Measurements from ENCODE around the gene MOGAT1. TPM values are rescaled to one million over a fixed set of nuclear protein-coding genes. Genes with fewer than 3 reads are reported as not detected.
"Not testable (repeated sequence)": the region's sequence is repeated elsewhere in the genome, so short reads cannot be mapped to it uniquely, and the experiment has no call there.

Gene MOGAT1
- total RNA-seq, 4 donors from 2014 or later, result not detected

GRCh38 chr2:222683805-222684204, 12.3 kb downstream of the MOGAT1 start:
- TF ChIP-seq POLR2AphosphoS5 (IDR thresholded peaks at IDR 0.05), result no peak
- no peak for TF ChIP-seq EP300 (IDR thresholded peaks at IDR 0.05)
- no peak for TF ChIP-seq CTCF (IDR thresholded peaks at IDR 0.05)
- TF ChIP-seq POLR2A (IDR thresholded peaks at IDR 0.05), result no peak
- ATAC-seq, result no peak
- 83 to 94% methylated on average over 3 of the region's 3 CpGs for WGBS, 2 donors (ENCODE audit: low coverage in 1 of 2)
- H3K4me1 ChIP-seq, result no peaks in the 10 kb centered on the region
- H3K9me3 ChIP-seq, result no peaks in the 10 kb centered on the region
- no peaks in the 10 kb centered on the region for H3K36me3 ChIP-seq
- H3K27me3 ChIP-seq, result no peaks in the 10 kb centered on the region
- H3K4me3 ChIP-seq, result no peak overlapping the region
- H3K27ac ChIP-seq, result no peak overlapping the region

GRCh38 chr2:222686086-222686750, 14.8 kb downstream of the MOGAT1 start:
- ATAC-seq, result no peak
- Histone ChIP-seq H3K4me1 (no peaks in the 10 kb centered on the region), H3K36me3 (no peaks in the 10 kb centered on the region), H3K27ac (no peak overlapping the region), H3K27me3 (no peaks in the 10 kb centered on the region), H3K4me3 (no peak overlapping the region), H3K9me3 (no peaks in the 10 kb centered on the region)
- WGBS, 2 donors (ENCODE audit: low coverage in 1 of 2), result 55 to 86% methylated on average over 4 to 5 of the region's 5 CpGs
- TF ChIP-seq CTCF (IDR thresholded peaks at IDR 0.05), result no peak
- TF ChIP-seq EP300 (IDR thresholded peaks at IDR 0.05), result no peak
- no peak for TF ChIP-seq POLR2AphosphoS5 (IDR thresholded peaks at IDR 0.05)
- no peak for TF ChIP-seq POLR2A (IDR thresholded peaks at IDR 0.05)

- Histone ChIP-seq H3K27ac (no peak overlapping the region), H3K36me3 (no peaks in the 10 kb centered on the region), H3K9me3 (no peaks in the 10 kb centered on the region), H3K4me3 (no peak overlapping the region), H3K4me1 (peaks cover 0 to under 1% (median 0%) of the 10 kb centered on the region in 3 donors), H3K27me3 (no peaks in the 10 kb centered on the region)
- no peak for ATAC-seq
- WGBS, 2 donors (ENCODE audit: low coverage in 1 of 2), result 27 to 54% methylated on average over 2 of the region's 2 CpGs
- TF ChIP-seq CTCF (IDR thresholded peaks at IDR 0.05) (no peak), POLR2AphosphoS5 (IDR thresholded peaks at IDR 0.05) (no peak), POLR2A (IDR thresholded peaks at IDR 0.05) (no peak), EP300 (IDR thresholded peaks at IDR 0.05) (no peak)
These were observed 17.5 kb downstream of the MOGAT1 start for GRCh38 chr2:222688917-222689316.

GRCh38 chr2:222689322-222689721, 17.9 kb downstream of the MOGAT1 start:
- Histone ChIP-seq H3K4me3 (no peak overlapping the region), H3K36me3 (no peaks in the 10 kb centered on the region), H3K27me3 (no peaks in the 10 kb centered on the region), H3K27ac (no peak overlapping the region), H3K9me3 (no peaks in the 10 kb centered on the region), H3K4me1 (peaks cover 0 to 5% (median 0%) of the 10 kb centered on the region in 3 donors)
- TF ChIP-seq POLR2AphosphoS5 (IDR thresholded peaks at IDR 0.05), result no peak
- no peak for TF ChIP-seq POLR2A (IDR thresholded peaks at IDR 0.05)
- no peak for TF ChIP-seq CTCF (IDR thresholded peaks at IDR 0.05)
- ATAC-seq, result no peak
- WGBS, 2 donors (ENCODE audit: low coverage in 1 of 2), result 47 to 50% methylated on average over 2 of the region's 2 CpGs

- TF ChIP-seq POLR2A (IDR thresholded peaks at IDR 0.05), result no peak
- TF ChIP-seq CTCF (IDR thresholded peaks at IDR 0.05), result peak; percentile 88 to 96 (median 93)
- no peak for TF ChIP-seq EP300 (IDR thresholded peaks at IDR 0.05)
- no peak for TF ChIP-seq POLR2AphosphoS5 (IDR thresholded peaks at IDR 0.05)
- Histone ChIP-seq H3K36me3 (no peaks in the 10 kb centered on the region), H3K4me1 (peaks cover 0 to 12% (median 0%) of the 10 kb centered on the region in 3 donors), H3K27me3 (no peaks in the 10 kb centered on the region), H3K27ac (no peak overlapping the region), H3K4me3 (no peak overlapping the region), H3K9me3 (no peaks in the 10 kb centered on the region)
- WGBS, 2 donors (ENCODE audit: low coverage in 1 of 2), result 27 to 41% methylated on average over 7 to 10 of the region's 10 CpGs
- ATAC-seq, result peak; percentile 74
These were observed 19.2 kb downstream of the MOGAT1 start for GRCh38 chr2:222690564-222691200.

- H3K4me3 ChIP-seq, H3K9me3 ChIP-seq, H3K36me3 ChIP-seq, H3K27me3 ChIP-seq, ATAC-seq, H3K27ac ChIP-seq: not testable (repeated sequence)
- H3K4me1 ChIP-seq, result peaks cover 0 to 12% (median 0%) of the 10 kb centered on the region in 3 donors
- WGBS, 2 donors (ENCODE audit: low coverage in 1 of 2), result 81 to 100% methylated on average over 3 to 5 of the region's 5 CpGs
These were observed 22.0 kb downstream of the MOGAT1 start for GRCh38 chr2:222693413-222693812.
